ENCODE data around the gene AKR1A1.

DNA sequence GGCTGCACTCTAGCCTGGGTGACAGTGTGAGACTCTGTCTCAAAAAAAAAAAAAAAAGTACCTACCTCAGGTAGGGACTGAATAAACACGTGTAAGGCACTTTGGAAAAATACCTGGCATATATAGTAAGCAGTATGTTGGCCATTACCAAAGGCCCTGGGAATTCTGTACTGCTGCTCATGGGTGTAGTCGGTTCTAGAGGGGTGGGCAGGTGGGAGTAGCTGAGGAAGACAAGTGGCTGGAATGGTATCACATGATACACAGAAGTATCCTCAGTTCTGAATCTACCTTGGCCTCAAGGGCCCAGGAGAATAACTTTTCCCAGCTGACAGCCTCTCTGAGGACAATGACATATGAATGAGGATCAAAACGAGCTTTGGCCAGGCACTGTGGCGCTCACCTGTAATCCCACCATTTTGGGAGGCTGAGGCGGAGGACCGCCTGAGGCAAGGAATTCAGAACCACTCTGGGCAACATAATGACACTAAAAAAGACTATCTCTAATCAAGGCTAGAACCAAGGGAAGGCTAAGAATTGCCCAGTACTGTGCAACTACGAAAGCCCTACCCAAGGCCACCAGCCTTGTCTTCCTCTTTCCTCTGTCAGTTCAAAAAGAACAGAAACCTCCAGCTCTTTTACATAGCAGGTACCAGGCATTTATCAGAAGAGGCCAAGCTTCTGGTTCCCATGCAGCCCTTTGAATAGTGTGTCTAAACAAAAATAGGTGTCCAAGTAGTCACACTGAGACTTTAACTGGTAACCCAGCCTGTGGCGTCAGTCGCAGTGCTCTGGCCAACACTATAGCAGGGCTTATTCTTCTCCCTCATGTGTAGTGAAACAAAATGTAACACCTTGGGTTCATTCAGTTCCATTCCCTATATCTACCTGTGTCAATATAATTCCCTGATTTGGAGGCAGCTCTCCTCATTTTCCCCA, 40.3 kb upstream of the AKR1A1 start:
- TF ChIP-seq, protein P1, sequence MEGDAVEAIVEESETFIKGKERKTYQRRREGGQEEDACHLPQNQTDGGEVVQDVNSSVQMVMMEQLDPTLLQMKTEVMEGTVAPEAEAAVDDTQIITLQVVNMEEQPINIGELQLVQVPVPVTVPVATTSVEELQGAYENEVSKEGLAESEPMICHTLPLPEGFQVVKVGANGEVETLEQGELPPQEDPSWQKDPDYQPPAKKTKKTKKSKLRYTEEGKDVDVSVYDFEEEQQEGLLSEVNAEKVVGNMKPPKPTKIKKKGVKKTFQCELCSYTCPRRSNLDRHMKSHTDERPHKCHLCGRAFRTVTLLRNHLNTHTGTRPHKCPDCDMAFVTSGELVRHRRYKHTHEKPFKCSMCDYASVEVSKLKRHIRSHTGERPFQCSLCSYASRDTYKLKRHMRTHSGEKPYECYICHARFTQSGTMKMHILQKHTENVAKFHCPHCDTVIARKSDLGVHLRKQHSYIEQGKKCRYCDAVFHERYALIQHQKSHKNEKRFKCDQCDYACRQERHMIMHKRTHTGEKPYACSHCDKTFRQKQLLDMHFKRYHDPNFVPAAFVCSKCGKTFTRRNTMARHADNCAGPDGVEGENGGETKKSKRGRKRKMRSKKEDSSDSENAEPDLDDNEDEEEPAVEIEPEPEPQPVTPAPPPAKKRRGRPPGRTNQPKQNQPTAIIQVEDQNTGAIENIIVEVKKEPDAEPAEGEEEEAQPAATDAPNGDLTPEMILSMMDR (IDR thresholded peaks at IDR 0.05; ENCODE audit: poor library complexity): no peak
- TF ChIP-seq EZH2phosphoT487 (IDR thresholded peaks at IDR 0.05; ENCODE audit: low read depth, severe bottlenecking, unreplicated experiment): no peak
- no peak for TF ChIP-seq EZH2 (IDR thresholded peaks at IDR 0.05; ENCODE audit: borderline replicate concordance)

Data from hepatocyte (in vitro differentiated cells).